Activated CD4-positive, alpha-beta T cell treated with anti-CD3 and anti-CD28 coated beads, Interleukin-2, amount 50 U/mL, for 24 hours (primary cell): ENCODE results near the gene RBBP5.
"Not testable (repeated sequence)": the region's sequence is repeated elsewhere in the genome, so short reads cannot be mapped to it uniquely, and the experiment has no call there.

ENCODE experiments used
- DNase-seq, 2 donors: peaks; one replicate each; pipeline ENCODE4 v3.0.0-alpha.2; 2020; ENCODE audit warnings: low read depth in 1 of 2, low spot score in 1 of 2

Gene RBBP5

GRCh38 chr1:205121660-205122488 is at the start of gene RBBP5:
RBBP5 (minus strand) TSS chr1:205121978; CDS start chr1:205121873, 105 bp downstream.
- DNase-seq = peak; percentile 88 to 95

DNA sequence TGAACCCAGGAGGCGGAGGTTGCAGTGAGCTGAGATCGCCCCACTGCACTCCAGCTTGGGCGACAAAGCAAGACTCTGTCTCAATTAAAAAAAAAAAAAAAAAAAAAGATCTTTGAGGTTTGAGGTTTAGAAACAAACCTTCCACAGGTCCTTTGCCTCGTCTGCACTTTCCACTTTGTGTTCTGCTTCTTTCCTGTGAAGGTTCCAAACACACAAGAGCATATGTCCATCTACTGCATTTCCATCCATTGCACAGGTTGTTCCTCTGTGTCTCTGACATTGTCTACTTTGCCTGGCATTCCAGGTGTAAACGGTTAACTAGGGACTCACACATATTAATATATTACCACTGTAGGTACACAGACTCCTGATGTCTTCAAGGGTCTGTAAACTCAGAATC is 49.6 kb upstream of the RBBP5 start:
- DNase-seq = no peak

DNA sequence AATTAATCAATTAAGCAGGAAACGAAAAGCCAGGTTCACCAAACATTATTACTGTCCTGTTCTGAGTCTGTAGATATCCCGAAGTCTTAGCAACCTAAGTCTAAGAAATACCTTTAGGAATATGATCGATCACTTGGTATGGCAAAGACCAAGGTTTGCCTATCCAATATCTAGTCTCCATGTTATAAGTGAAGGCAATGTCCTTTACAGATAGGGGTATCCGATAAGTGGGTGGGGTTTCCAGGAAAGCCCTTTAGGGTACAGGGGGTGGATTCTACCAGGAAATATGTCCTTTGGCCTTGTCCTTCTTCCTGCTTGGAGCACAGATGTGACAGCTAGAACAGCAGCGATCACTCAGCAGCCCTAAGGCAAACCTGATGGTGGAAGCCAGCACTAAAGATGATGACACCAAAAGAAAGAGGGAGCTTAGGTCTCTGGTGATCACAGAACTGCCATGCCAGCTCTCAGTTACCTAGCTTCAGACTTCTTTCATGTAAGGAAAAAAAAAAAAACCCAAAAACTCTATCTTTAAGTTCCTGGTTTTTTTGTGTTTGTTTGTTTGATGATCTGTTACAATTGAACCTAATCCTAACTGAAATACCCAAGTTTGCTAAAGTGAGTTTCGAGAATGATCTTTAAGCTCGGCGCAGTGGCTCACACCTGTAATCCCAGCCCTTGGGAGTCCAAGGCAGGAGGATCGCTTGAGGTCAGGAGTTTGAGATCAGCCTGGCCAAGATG is 48.9 kb upstream of the RBBP5 start:
- DNase-seq = no peak

GRCh38 chr1:205169248-205169647 is 47.5 kb upstream of the RBBP5 start:
- DNase-seq = no peak

DNA sequence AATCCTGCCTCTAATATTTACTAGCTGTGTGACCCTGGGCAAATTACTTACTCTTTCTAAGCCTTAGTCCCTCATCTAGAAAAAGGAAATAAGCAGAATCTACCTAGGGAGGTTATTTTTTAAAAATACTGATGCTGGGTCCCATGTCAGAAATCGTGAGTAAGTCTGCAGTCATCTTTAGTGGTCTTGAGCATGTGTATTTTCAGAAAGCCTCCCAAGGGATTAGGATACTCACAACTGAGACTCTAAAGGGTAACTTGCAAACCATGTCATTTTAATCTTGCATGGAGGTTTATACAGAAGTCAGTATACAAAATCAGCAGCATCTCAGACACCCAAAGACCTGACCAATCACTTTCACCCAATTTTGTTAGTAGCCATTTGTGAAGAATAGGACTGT is 46.5 kb upstream of the RBBP5 start:
- no peak for DNase-seq

DNA sequence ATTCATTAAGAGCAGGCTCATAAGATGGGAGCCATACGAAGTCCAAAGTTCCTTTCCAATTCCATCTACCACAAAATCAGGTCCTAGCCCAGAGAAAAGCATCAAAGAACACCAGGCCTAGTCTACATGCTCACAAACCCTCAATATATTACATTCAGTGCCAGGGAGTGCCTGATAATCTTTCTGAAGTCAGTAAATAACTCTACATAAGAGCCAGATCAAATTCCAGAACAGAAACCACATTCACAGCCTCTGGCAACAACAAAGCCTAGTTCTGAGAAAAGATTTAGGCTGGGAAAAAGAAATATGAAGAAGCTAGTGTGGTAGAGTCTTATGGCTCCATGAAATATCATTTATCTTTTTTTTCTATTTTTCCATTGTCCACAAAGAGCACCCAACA is 40.5 kb upstream of the RBBP5 start:
- no peak for DNase-seq

DNA sequence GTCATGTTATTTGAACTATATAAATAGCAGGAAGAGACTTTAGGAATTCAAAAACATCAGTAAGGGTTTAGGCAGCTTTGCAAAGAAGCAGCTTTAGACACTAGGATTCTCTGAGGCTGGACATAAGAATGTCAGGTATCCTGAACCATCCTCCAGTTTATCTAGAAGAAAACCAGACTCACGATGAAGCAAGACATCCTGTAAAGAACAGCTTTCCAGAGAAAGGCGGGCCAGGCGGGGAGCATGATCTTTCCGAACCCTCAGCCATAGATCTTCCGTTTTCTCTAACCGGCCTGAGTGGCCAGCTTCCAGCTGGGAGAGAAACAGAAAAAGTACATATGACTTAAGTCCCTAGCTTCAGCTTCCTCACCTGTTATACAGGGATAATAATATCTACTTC is 39.3 kb upstream of the RBBP5 start:
- no peak for DNase-seq

DNA sequence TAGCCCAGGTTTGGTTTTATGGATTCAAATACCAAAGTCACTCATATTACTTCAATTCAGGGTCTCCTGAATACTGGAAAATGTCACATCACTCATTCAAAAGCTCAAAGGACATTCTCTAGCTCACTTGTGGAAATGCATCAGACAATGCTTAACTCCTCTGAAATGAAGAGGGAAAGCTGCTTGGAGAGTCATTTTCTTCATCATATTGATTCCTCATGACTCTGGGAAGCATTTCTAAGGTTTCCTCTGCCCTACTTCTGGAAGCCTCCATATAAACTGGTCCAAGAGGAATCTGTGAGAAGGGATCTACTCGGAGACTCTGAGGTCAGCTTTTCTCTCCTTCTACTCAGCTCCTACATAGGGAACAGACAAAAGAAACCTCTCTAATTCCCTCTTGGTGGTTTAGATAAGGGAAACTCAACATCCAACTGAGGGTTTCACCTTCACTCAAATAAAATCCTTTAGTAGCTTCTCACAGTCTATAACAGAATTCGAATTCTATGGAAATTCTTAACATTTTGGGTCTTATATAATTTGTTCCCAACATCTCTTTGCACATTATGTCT is 36.4 kb upstream of the RBBP5 start:
- DNase-seq = no peak

- not testable (repeated sequence) for DNase-seq
Observed at GRCh38 chr1:205155665-205156377, 34.0 kb upstream of the RBBP5 start.

DNA sequence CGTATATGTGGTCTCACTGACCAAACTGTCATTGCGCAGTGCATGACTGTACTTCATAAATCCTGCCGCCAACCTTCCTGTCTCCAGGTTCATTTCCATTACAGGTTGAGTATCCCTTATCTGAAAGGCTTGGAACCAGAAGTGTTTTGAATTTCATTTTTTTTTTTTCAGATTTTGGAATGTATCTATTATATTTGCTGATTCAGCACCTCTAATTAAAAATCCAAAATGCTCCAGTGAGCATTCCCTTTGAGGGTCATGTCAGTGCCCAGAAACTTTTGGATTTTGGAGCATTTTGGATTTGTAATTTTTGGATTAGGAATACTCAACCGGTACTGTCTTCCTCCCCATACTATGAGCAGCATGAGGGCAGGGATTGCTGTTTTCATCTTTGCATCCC is 30.7 kb upstream of the RBBP5 start:
- no peak for DNase-seq

- no peak for DNase-seq
Observed at GRCh38 chr1:205150651-205151428, 29.1 kb upstream of the RBBP5 start.

- no peak for DNase-seq
Observed at GRCh38 chr1:205147191-205147835, 25.5 kb upstream of the RBBP5 start.

DNA sequence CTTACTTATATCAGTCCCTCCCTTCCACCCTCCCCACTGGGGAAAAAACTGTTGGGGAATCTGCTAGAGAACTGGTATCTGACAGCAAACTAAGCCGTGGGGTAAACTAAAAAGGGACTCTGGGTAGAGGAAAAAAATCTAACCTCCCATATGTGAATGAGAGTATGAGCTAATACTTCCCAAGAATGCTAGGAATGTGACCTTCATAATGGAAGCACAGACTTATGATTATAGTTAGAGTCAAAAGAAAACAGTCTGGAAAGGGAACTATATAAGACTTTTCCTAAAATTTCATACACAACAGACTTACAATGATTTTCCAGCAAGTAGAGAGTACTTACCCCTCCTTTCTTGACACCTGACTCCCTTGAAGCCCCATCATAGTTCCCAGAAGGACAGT is 23.0 kb upstream of the RBBP5 start:
- DNase-seq = no peak

DNA sequence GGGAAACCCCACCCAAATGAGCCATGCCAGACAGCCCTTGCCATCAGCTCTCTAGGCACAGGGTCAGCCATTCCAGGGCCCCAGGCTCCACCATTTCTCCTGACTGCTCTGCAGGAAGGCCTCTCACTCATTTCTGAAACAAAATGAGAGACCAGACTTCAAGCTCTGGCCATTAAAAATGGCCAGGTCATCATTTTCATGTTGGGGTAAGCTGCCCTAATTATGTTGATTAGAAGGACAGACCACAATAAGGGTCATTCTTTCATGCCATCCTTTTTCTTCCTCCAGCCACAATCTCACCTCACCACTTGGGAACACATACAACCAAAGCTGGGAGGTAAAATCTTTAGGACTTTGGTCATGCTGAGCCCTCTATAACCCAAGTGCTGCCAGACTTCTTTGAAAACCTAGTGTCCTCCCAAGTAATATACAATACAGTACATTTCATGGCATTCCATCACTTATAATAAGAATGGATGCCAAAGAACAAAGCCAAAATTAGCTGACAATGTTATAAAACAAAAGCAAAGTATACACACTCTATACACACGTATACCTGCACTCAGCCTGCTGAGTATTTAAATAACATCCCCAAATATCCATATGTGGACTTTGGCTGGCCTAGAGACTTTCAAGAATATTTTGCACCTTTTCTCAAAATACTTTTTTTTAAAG is 22.4 kb upstream of the RBBP5 start:
- no peak for DNase-seq

DNA sequence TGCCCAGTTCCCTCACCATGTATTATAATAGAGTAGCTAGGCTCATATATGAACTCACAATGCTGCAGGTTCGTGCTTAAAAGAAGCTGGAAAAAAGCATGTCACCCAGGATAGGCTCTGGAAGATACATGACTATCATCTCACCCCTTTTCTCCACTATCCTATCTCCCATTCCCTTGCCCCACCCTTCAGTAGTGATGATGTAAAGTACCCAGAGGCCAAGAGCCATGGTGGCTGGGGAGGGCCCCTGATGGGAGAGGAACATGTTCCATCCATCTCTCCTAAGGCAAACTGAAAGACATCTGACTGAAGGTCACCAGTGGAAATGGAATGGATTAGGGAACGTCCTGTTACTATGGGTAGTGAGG is 20.3 kb upstream of the RBBP5 start:
- DNase-seq = no peak

GRCh38 chr1:205141236-205142101 is 19.7 kb upstream of the RBBP5 start:
- peak; percentile 43 to 63 for DNase-seq

DNA sequence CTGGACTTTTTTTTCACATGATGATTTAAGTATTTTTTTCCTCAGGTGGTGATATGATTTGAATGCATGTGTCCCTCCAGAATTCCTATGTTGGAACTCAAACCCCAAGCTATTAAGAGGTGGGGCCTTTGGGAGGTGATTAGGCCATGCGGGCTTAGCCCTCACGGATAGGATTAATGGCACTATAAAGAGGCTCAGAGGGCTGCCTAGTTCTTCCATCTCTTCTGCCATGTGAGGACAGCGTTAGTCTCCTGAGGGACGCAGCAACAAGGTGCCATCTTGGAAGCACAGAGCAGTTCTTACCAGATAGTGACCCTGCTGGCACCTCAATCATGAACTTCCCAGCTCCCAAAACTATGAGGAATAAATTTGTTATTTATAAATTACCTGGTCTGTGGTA is 18.3 kb upstream of the RBBP5 start:
- no peak for DNase-seq

GRCh38 chr1:205137901-205138300 is 16.1 kb upstream of the RBBP5 start:
- no peak for DNase-seq

- no peak for DNase-seq
Observed at GRCh38 chr1:205133287-205133686, 11.5 kb upstream of the RBBP5 start.
